Epithelial cell of umbilical artery (primary cell): ENCODE data around the gene HLA-C. TPM values are rescaled to one million over a fixed set of nuclear protein-coding genes. Genes with fewer than 3 reads are reported as not detected.

Experiments used
- total RNA-seq: library from RNA; depleted of rRNA; stranded (reverse); fragments of >200 nt; gene quantifications from 2 replicates; pipeline ENCODE4 v1.2.3, GENCODE V29; 2014

The HLA-C gene
- total RNA-seq, result 58.1 and 142 TPM in 2 replicates

GRCh38 chr6:31271641-31272357 is at the start of gene HLA-C:
Gene HLA-C, minus strand, starts transcription at chr6:31272092. Its CDS starts 21 bp downstream, at chr6:31272071.

Other genes starting within 250 kb of the HLA-C start
- not detected in 2 replicates for gene C6orf15, start 159.5 kb downstream of the HLA-C start, total RNA-seq
- 1.3 and 3.3 TPM in 2 replicates for gene PSORS1C1, start 157.3 kb downstream of the HLA-C start, total RNA-seq
- not detected in 2 replicates for gene CDSN, start 151.6 kb downstream of the HLA-C start, total RNA-seq
- not detected in 2 replicates for gene PSORS1C2, start 133.0 kb downstream of the HLA-C start, total RNA-seq
- 12.3 and 17.3 TPM in 2 replicates for gene CCHCR1, start 114.3 kb downstream of the HLA-C start, total RNA-seq
- gene TCF19, start 113.5 kb downstream of the HLA-C start, total RNA-seq, result 15.6 and 24.5 TPM in 2 replicates
- gene POU5F1, start 101.4 kb downstream of the HLA-C start, total RNA-seq, result not detected in 2 replicates
- gene HLA-B, start 85.1 kb upstream of the HLA-C start, total RNA-seq, result 42.2 and 164 TPM in 2 replicates
- 37.1 and 59.1 TPM in 2 replicates for gene MICA, start 131.5 kb upstream of the HLA-C start, total RNA-seq
- 23.4 and 50.3 TPM in 2 replicates for gene MICB, start 226.1 kb upstream of the HLA-C start, total RNA-seq